K562 (cell line): ENCODE data around the gene LCNL1. TPM values are rescaled to one million over a fixed set of nuclear protein-coding genes. Genes with fewer than 3 reads are reported as not detected.
A peak's percentile ranks its signal among the peaks of the same experiment; 100 is the strongest.

Experiments
- E2F3 ChIP-seq: fragments of 250-450 bp; sonication (Bioruptor Pico); IDR thresholded peaks from 2 replicates; pipeline ENCODE4 v1.4.0; 2020; ENCODE audit warnings: mild to moderate bottlenecking
- FOS ChIP-seq: IDR thresholded peaks from 3 replicates; pipeline ENCODE4 v1.6.1; 2011; ENCODE audit not compliant: insufficient read length; ENCODE audit errors: extremely low read depth
- GABPB2 ChIP-seq: fragments of 250-450 bp; sonication (Bioruptor Pico); conservative IDR thresholded peaks from 2 replicates; pipeline ENCODE4 v1.5.1; 2021; ENCODE audit warnings: mild to moderate bottlenecking
- HDAC1 ChIP-seq, 2 experiments: fragments of 450-650 bp; IDR thresholded peaks; 2 replicates each; pipeline ENCODE4 v1.6.1; 2016 to 2017; ENCODE audit warnings: inconsistent platforms in 1 of 2, mild to moderate bottlenecking in 1 of 2, moderate library complexity in 1 of 2
- HDAC3 ChIP-seq: fragments of 450-650 bp; IDR thresholded peaks from 2 replicates; pipeline ENCODE4 v1.6.1; 2018; ENCODE audit warnings: borderline replicate concordance, mild to moderate bottlenecking, moderate library complexity; ENCODE audit not compliant: partially characterized antibody
- HSF4 ChIP-seq: fragments of 250-450 bp; sonication (Bioruptor Pico); IDR thresholded peaks from 2 replicates; pipeline ENCODE4 v2.1.2; 2022; ENCODE audit warnings: mild to moderate bottlenecking, moderate library complexity, borderline replicate concordance
- KAT2B ChIP-seq: IDR thresholded peaks from one replicate; pipeline ENCODE4 v1.6.1; 2012; ENCODE audit warnings: low read depth, mild to moderate bottlenecking, control low read depth, inconsistent platforms, low read length, moderate library complexity
- MBD1 ChIP-seq: fragments of 250-450 bp; sonication (Bioruptor Pico); IDR thresholded peaks from 2 replicates; pipeline ENCODE4 v1.8.0; 2022; ENCODE audit warnings: inconsistent platforms
- MLLT1 ChIP-seq, 2 experiments: fragments of 450-650 bp; IDR thresholded peaks; 2 replicates each; pipeline ENCODE4 v1.6.1; 2016
- NFXL1 ChIP-seq: fragments of 450-650 bp; formaldehyde crosslinking; IDR thresholded peaks from 2 replicates; pipeline ENCODE4 v1.4.0; 2021; ENCODE audit warnings: mild to moderate bottlenecking
- PBX2 ChIP-seq, 2 experiments: IDR thresholded peaks in 1 of 2; conservative IDR thresholded peaks in 1 of 2; 2 replicates each; pipeline ENCODE4 v1.6.1; 2016; ENCODE audit warnings: low read depth in 2 of 2, mild to moderate bottlenecking in 1 of 2, missing compliant biosample characterization in 1 of 2, missing genetic modification characterization in 1 of 2, moderate library complexity in 1 of 2
- PCBP1 ChIP-seq: fragments of 200-400 bp; formaldehyde crosslinking; IDR thresholded peaks from 2 replicates; pipeline ENCODE4 v1.6.1; 2018; ENCODE audit warnings: mild to moderate bottlenecking, low read depth, low read length; ENCODE audit not compliant: poor library complexity, severe bottlenecking
- RBBP5 ChIP-seq: fragments of 200-600 bp; sonication (generic); IDR thresholded peaks from 2 replicates; pipeline ENCODE4 v1.6.1; 2012; ENCODE audit warnings: borderline replicate concordance, mild to moderate bottlenecking, low read length, control low read depth, inconsistent platforms; ENCODE audit not compliant: insufficient read depth, poor library complexity, severe bottlenecking
- RBFOX2 ChIP-seq: fragments of 200-400 bp; formaldehyde crosslinking; IDR thresholded peaks from 2 replicates; pipeline ENCODE4 v1.6.1; 2017; ENCODE audit warnings: low read depth, mild to moderate bottlenecking, low read length, moderate library complexity
- RBM34 ChIP-seq: fragments of 200-400 bp; formaldehyde crosslinking; IDR thresholded peaks from 2 replicates; pipeline ENCODE4 v1.6.1; 2018; ENCODE audit warnings: low read length, borderline replicate concordance; ENCODE audit not compliant: insufficient read depth
- SMARCE1 ChIP-seq: fragments of 450-650 bp; IDR thresholded peaks from 2 replicates; pipeline ENCODE4 v1.7.1; 2016; ENCODE audit warnings: mild to moderate bottlenecking
- TAL1 ChIP-seq: fragments of 450-650 bp; IDR thresholded peaks from 2 replicates; pipeline ENCODE4 v1.6.1; 2016; ENCODE audit warnings: mild to moderate bottlenecking
- TEAD1 ChIP-seq, 2 experiments: fragments of 450-650 bp in 1 of 2; sonication (generic) in 1 of 2; formaldehyde crosslinking; IDR thresholded peaks; 2 replicates each; pipeline versions ENCODE4 v1.4.0 to v1.8.0; 2020 to 2022; ENCODE audit warnings: mild to moderate bottlenecking in 2 of 2, missing genetic modification reagents in 1 of 2
- TFAP4 ChIP-seq: sonication (generic); formaldehyde crosslinking; IDR thresholded peaks from 2 replicates; pipeline ENCODE4 v1.8.0; 2022; ENCODE audit warnings: missing genetic modification reagents, mild to moderate bottlenecking, moderate library complexity, borderline replicate concordance
- ZC3H11A ChIP-seq: IDR thresholded peaks from 2 replicates; pipeline ENCODE4 v1.6.1; 2012; ENCODE audit warnings: low read depth, low read length, improper control_type of control experiment
- ZNF282 ChIP-seq: sonication (generic); formaldehyde crosslinking; IDR thresholded peaks from 2 replicates; pipeline ENCODE4 v1.8.1; 2023; ENCODE audit warnings: missing genetic modification reagents
- ZNF384 ChIP-seq: IDR thresholded peaks from 2 replicates; pipeline ENCODE4 v1.6.1; 2012; ENCODE audit warnings: low read depth, low read length, improper control_type of control experiment
- polyA plus RNA-seq, 8 experiments: library from polyadenylated mRNA; depleted of rRNA in 4 of 8; stranded (reverse) in 5 of 8; unstranded in 3 of 8; fragments of >200 nt; fragmentation: Nextera tagmentation in 2 of 8; fragmentation: Illumina TruSeq in 1 of 8; extraction: Ambion mirVana in 2 of 8; extraction: Trizol in 1 of 8; gene quantifications; 2 replicates each; pipeline versions ENCODE4 v1.2.1 to v1.2.3, GENCODE V29; 2011 to 2014; ENCODE audit warnings: inconsistent platforms in 1 of 8, missing spikeins in 1 of 8
- total RNA-seq, 7 experiments: library from RNA; depleted of rRNA in 6 of 7; stranded (reverse); fragments of >200 nt in 6 of 7; fragmentation: Illumina TruSeq in 2 of 7; extraction: Trizol in 2 of 7; gene quantifications; 2 replicates each; pipeline versions ENCODE4 v1.2.1 to v1.2.3, GENCODE V29; 2011 to 2021; ENCODE audit warnings: low replicate concordance in 1 of 7

LCNL1 gene
- total and polyA plus RNA-seq, 9 of the 15 experiments (the other 6 are each of a cell fraction or from before 2014, with no cell fraction given), result 0.04 to 0.16 (median 0.04) TPM; not detected in 4

GRCh38 chr9:136947955-136948510 is 34.8 kb upstream of the LCNL1 start (continued):
- TF ChIP-seq RBBP5, result no peak
- TF ChIP-seq HSF4 (CRISPR knock-in tag), result no peak
- TF ChIP-seq PCBP1, result no peak
- no peak for TF ChIP-seq RBM34
- no peak for TF ChIP-seq TAL1
- TF ChIP-seq FOS, result no peak
- no peak for TF ChIP-seq ZNF282 (CRISPR knock-in tag)
- no peak for TF ChIP-seq MBD1 (CRISPR knock-in tag)
- TF ChIP-seq RBFOX2, result no peak
- no peak for TF ChIP-seq E2F3
- no peak for TF ChIP-seq HDAC3
- no peak for TF ChIP-seq PBX2 (CRISPR knock-in tag; IDR thresholded peaks at IDR 0.05; ENCODE audit: low read depth)
- TF ChIP-seq PBX2 (tag; conservative IDR thresholded peaks at IDR 0.05; ENCODE audit: low read depth), result no peak
- no peak for TF ChIP-seq KAT2B
- peak in 1 of 2 experiments; percentile 63; a peak in 1 of 4 replicates for TF ChIP-seq TEAD1 (CRISPR knock-in tag; IDR thresholded peaks at IDR 0.05)
- peak; percentile 33; the same call in 1 of the 2 replicates for TF ChIP-seq TFAP4
- no peak for TF ChIP-seq MLLT1 (IDR thresholded peaks at IDR 0.05)
- no peak for TF ChIP-seq SMARCE1
- no peak for TF ChIP-seq ZC3H11A
- TF ChIP-seq HDAC1 (IDR thresholded peaks at IDR 0.05), result no peak
- no peak for TF ChIP-seq ZNF384
- no peak for TF ChIP-seq NFXL1 (CRISPR knock-in tag)
- no peak for TF ChIP-seq GABPB2
